Transverse colon (tissue), 4 donors: ENCODE results near the gene PDE4B. TPM values are rescaled to one million over a fixed set of nuclear protein-coding genes. Genes with fewer than 3 reads are reported as not detected.

ENCODE experiments used
- DNase-seq: peaks from one replicate; pipeline ENCODE4 v3.0.0-alpha.2; 2019
- H3K27ac ChIP-seq, 4 donors: fragments of 200-600 bp; sonication (generic); 2 replicates each; pipeline ENCODE4 v1.5.1; 2016 to 2018; ENCODE audit warnings: inconsistent platforms in 4 of 4
- H3K27me3 ChIP-seq: fragments of 200-600 bp; sonication (generic); 2 replicates; pipeline ENCODE4 v1.5.1; 2017; ENCODE audit warnings: inconsistent platforms
- H3K36me3 ChIP-seq, 4 donors: fragments of 200-600 bp; sonication (generic); 2 replicates each; pipeline ENCODE4 v1.5.1; 2017 to 2019; ENCODE audit warnings: inconsistent platforms in 4 of 4
- H3K4me1 ChIP-seq, 4 donors: fragments of 200-600 bp; sonication (generic); 2 replicates each; pipeline ENCODE4 v1.5.1; 2017 to 2020; ENCODE audit warnings: inconsistent platforms in 4 of 4
- H3K4me3 ChIP-seq, 4 donors: fragments of 200-600 bp; sonication (generic); 1 replicate in 1 of 4; 2 replicates in 3 of 4; pipeline versions ENCODE4 v1.5.1 to v1.6.1; 2017 to 2019; ENCODE audit warnings: inconsistent platforms in 4 of 4
- H3K9me3 ChIP-seq, 2 donors: fragments of 200-600 bp; sonication (generic); 2 replicates each; pipeline ENCODE4 v1.5.1; 2017 to 2019; ENCODE audit warnings: inconsistent platforms in 2 of 2
- EP300 ChIP-seq: sonication (generic); formaldehyde crosslinking; IDR thresholded peaks from one replicate; pipeline ENCODE4 v1.6.1; 2017; ENCODE audit warnings: antibody characterized with exemption, low read depth
- POLR2A ChIP-seq: fragments of 450-650 bp; IDR thresholded peaks from one replicate; pipeline ENCODE4 v1.6.1; 2016; ENCODE audit warnings: antibody characterized with exemption, mild to moderate bottlenecking, moderate library complexity
- POLR2AphosphoS5 ChIP-seq, 3 donors: sonication (generic); formaldehyde crosslinking; IDR thresholded peaks; one replicate each; pipeline ENCODE4 v1.6.1; 2016; ENCODE audit warnings: antibody characterized with exemption in 3 of 3
- WGBS, 2 donors: methylation state at CpG; one replicate each; pipeline ENCODE4 v1.1.5; 2018; ENCODE audit warnings: low coverage in 1 of 2; 5-methylcytosine and 5-hydroxymethylcytosine counted together
- in situ Hi-C, 4 donors: fragments of 200-750 bp; cut with MboI; loops; one replicate each; pipeline versions ENCODE4 v1.15.0 to v1.15.1; 2017; ENCODE audit warnings: low sequenced_read_pairs in 3 of 4, low pct_ligation_motif_present in 1 of 4, low pct_unique_long_range_greater_than_20kb in 1 of 4
- intact Hi-C: fragments of 100-400 bp; cut with DNase I; formaldehyde crosslinking; loops from one replicate; pipeline ENCODE4 v1.15.1; 2023; ENCODE audit warnings: low total_unique reads
- total RNA-seq, 4 donors: library from RNA; depleted of rRNA; stranded (reverse); fragments of >200 nt; gene quantifications; one replicate each; pipeline ENCODE4 v1.1.0, GENCODE V29; 2016
- TF ChIP-seq, protein P1 (sequence below), 5 experiments: fragments of 200-600 bp in 3 of 5; fragments of 450-650 bp in 2 of 5; sonication (generic) in 3 of 5; IDR thresholded peaks; 1 replicate in 2 of 5; 2 replicates in 3 of 5; pipeline ENCODE4 v1.5.1; 2016 to 2017; ENCODE audit warnings: antibody characterized with exemption in 5 of 5, inconsistent platforms in 3 of 5, mild to moderate bottlenecking in 2 of 5, moderate library complexity in 1 of 5

Gene PDE4B
- total RNA-seq, 4 donors from 2014 or later: 4.5 to 14.8 (median 6.5) TPM

DNA sequence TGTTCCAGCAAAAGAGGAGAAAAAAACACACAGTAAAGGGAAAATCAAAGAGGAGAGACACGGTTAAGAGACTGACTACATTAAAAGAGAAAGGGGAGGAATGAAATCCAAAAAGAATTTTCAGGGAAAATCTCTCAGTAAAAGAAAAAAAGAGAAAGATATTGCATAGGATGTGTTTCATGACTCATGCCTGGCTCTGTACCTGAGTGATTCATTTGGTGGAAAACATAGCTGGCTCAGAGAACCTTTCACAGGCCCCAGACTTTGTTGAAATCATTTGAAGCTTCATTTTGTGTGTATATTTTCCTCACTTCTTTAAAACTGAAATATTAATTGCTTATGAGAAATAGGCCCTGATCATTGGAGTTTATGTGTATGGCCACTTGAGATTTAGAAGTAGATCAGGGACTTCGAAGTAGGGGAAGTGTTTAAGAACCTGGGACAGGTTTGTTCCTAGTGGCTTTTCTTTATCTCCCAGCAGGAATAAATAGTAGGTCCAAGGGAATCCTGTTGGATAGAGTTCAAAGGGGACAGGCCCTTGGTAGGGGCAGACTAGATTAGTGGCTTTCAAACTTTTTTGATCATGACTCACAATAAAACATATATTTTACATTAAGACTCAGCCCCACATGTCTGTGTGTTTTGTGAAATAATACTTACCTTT lies 502.1 kb downstream of the PDE4B start:
- in situ Hi-C loops: no loop called here

DNA sequence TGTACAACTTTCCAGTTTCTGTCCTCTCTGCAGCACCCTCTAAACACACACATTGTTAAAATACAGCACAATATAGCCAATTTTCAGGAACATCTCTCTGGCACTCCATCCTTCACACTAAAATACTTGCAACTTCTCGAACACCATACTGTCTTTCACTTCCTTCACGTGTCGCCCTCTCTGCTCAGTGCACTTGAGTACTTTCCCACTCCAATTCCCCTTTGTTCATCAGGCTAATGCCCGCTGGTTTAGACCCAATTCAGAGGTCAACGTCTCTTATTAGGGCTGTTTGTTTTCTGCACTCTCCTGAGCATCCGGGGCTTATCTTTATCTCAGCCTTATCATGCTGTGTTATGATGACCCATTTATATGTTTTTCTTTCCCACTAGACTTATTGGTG lies 503.1 kb downstream of the PDE4B start:
- in situ Hi-C loops (no loop called here), intact Hi-C loops (no loop called here)
- no peaks in the 10 kb centered on the region for H3K9me3 ChIP-seq
- H3K27ac ChIP-seq: no peak overlapping the region
- no peak overlapping the region for H3K4me3 ChIP-seq
- 82 to 84% methylated on average over 5 to 6 of the region's 6 CpGs for WGBS, 2 donors
- no peak for DNase-seq
- no peaks in the 10 kb centered on the region for H3K36me3 ChIP-seq
- no peak for TF ChIP-seq POLR2AphosphoS5 (IDR thresholded peaks at IDR 0.05)
- TF ChIP-seq, protein P1, sequence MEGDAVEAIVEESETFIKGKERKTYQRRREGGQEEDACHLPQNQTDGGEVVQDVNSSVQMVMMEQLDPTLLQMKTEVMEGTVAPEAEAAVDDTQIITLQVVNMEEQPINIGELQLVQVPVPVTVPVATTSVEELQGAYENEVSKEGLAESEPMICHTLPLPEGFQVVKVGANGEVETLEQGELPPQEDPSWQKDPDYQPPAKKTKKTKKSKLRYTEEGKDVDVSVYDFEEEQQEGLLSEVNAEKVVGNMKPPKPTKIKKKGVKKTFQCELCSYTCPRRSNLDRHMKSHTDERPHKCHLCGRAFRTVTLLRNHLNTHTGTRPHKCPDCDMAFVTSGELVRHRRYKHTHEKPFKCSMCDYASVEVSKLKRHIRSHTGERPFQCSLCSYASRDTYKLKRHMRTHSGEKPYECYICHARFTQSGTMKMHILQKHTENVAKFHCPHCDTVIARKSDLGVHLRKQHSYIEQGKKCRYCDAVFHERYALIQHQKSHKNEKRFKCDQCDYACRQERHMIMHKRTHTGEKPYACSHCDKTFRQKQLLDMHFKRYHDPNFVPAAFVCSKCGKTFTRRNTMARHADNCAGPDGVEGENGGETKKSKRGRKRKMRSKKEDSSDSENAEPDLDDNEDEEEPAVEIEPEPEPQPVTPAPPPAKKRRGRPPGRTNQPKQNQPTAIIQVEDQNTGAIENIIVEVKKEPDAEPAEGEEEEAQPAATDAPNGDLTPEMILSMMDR (IDR thresholded peaks at IDR 0.05): no peak
- TF ChIP-seq EP300: no peak
- TF ChIP-seq POLR2A: no peak
- peaks cover 0 to 21% (median 4%) of the 10 kb centered on the region in 4 donors for H3K4me1 ChIP-seq
- H3K27me3 ChIP-seq: no peaks in the 10 kb centered on the region

More for the DNA sequence above, 502.1 kb downstream of the PDE4B start:
- no peak for DNase-seq
- Histone ChIP-seq H3K4me1 (peaks cover 0 to 15% (median 4%) of the 10 kb centered on the region in 4 donors), H3K9me3 (no peaks in the 10 kb centered on the region), H3K4me3 (no peak overlapping the region), H3K36me3 (no peaks in the 10 kb centered on the region), H3K27ac (peak overlapping the region in 3 of 4 donors; percentile 10 to 46 (median 18)), H3K27me3 (no peaks in the 10 kb centered on the region)
- TF ChIP-seq, protein P1 (IDR thresholded peaks at IDR 0.05): no peak
- no peak for TF ChIP-seq EP300
- no peak for TF ChIP-seq POLR2A
- TF ChIP-seq POLR2AphosphoS5 (IDR thresholded peaks at IDR 0.05): no peak
- intact Hi-C loops: no loop called here
- 67 to 68% methylated on average over 2 of the region's 2 CpGs for WGBS, 2 donors

DNA sequence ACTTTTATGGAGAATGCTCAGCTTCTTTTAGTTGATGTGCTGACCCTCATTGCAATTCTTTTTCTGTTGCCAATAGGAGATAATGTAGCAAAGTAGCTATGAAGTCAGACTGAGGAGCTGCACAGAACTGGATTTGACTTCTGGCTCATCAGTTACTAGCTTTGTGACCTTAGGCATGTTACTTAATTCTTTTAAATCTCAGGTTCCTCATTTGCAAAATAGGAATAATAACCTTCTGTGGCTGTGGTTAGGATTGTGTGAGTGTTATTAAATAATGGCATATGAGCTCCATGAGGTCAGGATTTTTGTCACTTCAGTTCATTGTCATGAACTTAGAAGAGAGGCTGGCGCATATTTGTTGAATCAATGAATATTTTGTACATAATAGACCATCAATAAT lies 503.7 kb downstream of the PDE4B start:
- Histone ChIP-seq H3K27ac (no peak overlapping the region), H3K9me3 (no peaks in the 10 kb centered on the region), H3K4me1 (peaks cover 0 to 21% (median 4%) of the 10 kb centered on the region in 4 donors), H3K27me3 (no peaks in the 10 kb centered on the region), H3K4me3 (no peak overlapping the region), H3K36me3 (no peaks in the 10 kb centered on the region)
- no peak for TF ChIP-seq POLR2AphosphoS5 (IDR thresholded peaks at IDR 0.05)
- TF ChIP-seq EP300: no peak
- TF ChIP-seq, protein P1 (IDR thresholded peaks at IDR 0.05): no peak
- TF ChIP-seq POLR2A: no peak
- WGBS, 2 donors: 97 to 100% methylated on average over 1 of the region's 1 CpG
- intact Hi-C loops (no loop called here), in situ Hi-C loops (no loop called here)
- no peak for DNase-seq

DNA sequence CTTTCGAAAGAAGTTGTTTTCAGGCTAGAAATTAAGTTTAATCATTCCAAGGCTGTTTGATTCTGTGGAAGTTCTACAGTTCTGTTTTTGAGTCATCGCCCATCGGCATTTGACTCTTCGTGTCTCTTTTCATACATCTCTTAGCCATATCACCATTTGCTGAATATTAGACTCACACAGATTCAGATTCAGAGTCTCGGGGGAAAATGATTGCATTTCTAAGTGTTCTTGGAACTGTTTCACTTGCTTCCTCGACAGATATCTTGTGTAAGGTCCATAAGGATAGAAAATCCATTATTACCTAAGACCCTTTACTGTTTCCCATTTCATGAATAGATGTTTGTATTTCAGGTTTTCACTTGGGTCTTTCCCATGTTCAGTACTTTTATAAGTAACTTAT lies 504.3 kb downstream of the PDE4B start:
- Histone ChIP-seq H3K9me3 (no peaks in the 10 kb centered on the region), H3K4me3 (no peak overlapping the region), H3K4me1 (peaks cover 0 to 19% (median 4%) of the 10 kb centered on the region in 4 donors), H3K36me3 (no peaks in the 10 kb centered on the region), H3K27me3 (no peaks in the 10 kb centered on the region), H3K27ac (no peak overlapping the region)
- 72 to 85% methylated on average over 6 of the region's 6 CpGs for WGBS, 2 donors
- no peak for DNase-seq
- in situ Hi-C loops (no loop called here), intact Hi-C loops (no loop called here)
- no peak for TF ChIP-seq EP300
- no peak for TF ChIP-seq POLR2A
- TF ChIP-seq, protein P1 (IDR thresholded peaks at IDR 0.05): no peak
- TF ChIP-seq POLR2AphosphoS5 (IDR thresholded peaks at IDR 0.05): no peak
